Skin epidermis (tissue), 12 donors: ENCODE results near the gene C4B.
A peak's percentile ranks its signal among the peaks of the same experiment; 100 is the strongest.
"Not testable (repeated sequence)": the region's sequence is repeated elsewhere in the genome, so short reads cannot be mapped to it uniquely, and the experiment has no call there.

ENCODE experiments used
- H3K27ac ChIP-seq, 21 experiments: fragments of 200-600 bp; sonication (generic) in 11 of 21; one replicate each; pipeline ENCODE4 v1.5.0; 2020; ENCODE audit warnings: mild to moderate bottlenecking in 3 of 21, inconsistent platforms in 2 of 21, moderate library complexity in 2 of 21
- H3K4me3 ChIP-seq, 7 experiments: fragments of 200-600 bp; sonication (generic) in 2 of 7; one replicate each; pipeline ENCODE4 v1.5.0; 2020; ENCODE audit warnings: inconsistent platforms in 2 of 7, mild to moderate bottlenecking in 2 of 7, moderate library complexity in 1 of 7

C4B gene

DNA sequence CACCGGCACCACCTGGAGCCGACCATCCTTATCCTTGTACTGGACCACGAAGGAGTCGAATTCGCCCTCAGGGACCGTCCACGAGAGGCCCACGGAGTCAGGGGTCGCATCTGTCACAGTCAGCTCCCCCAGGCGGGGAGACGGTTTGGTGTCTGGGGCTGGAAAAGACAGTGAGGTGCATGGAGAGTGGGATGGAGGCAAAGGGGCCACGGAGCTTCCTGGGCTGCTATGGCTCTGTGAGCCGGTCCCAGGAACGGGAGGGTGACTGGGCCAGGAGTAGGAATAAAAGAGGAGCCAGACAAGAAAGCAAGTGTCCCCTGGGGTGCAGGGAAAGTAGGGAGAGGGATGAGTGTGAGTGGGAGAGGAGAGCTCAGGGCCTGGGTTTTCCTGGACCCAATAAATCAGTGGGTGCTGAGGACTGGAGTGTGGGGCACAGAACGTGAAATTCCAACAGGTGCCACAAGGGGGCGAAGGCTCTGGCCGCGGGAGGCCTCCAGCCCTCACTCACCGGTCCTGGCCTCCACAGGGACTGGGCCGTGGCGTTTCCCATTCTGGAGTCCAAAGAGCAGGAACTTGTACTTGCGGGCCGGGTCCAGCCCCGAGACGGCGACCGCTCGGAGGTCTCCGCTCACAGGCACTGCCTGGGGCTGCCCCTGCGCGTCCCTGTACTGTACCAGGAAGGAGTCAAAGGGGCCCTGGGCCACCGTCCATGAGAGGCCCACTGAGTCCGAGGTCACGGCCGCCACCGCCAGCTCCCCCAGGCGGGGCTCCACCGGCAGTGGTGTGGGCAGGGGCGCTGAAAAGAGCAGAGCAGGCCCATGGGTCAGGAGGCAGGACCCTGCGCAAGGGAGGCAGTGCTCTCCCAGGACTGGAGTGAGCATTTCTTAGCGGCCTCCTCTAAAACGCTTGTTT is 33.5 kb downstream of the C4B start:
- no peak overlapping the region for H3K4me3 ChIP-seq
- peak overlapping the region in 9 of 21 experiments; percentile 17 to 92 (median 51) for H3K27ac ChIP-seq

- H3K4me3 ChIP-seq: not testable (repeated sequence)
- H3K27ac ChIP-seq: peak overlapping the region in 2 of 21 experiments; percentile 10 to 49
Measured at GRCh38 chr6:32049149-32049548, 34.6 kb downstream of the C4B start.

DNA sequence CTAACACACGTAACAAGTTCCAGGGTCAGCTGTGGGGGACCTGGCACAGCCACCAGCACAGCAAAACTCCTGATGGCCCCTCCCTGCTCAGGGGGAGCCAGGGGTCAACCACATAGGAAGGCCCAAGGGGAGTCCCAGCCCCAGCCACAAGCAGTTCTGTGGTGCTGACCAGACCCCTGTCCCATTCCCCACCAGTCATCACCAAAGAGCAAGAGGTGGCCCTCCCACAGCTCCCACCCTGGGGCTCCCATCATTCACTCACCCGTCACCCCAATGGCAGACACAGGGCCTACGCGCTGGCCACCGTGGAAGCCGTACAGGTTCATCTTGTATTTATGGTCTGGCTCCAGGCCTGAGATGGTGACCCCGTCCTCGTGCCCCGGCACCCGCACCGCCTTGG is 35.1 kb downstream of the C4B start:
- not testable (repeated sequence) for H3K4me3 ChIP-seq
- H3K27ac ChIP-seq: peak overlapping the region in 3 of 21 experiments; percentile 10 to 49 (median 12)

DNA sequence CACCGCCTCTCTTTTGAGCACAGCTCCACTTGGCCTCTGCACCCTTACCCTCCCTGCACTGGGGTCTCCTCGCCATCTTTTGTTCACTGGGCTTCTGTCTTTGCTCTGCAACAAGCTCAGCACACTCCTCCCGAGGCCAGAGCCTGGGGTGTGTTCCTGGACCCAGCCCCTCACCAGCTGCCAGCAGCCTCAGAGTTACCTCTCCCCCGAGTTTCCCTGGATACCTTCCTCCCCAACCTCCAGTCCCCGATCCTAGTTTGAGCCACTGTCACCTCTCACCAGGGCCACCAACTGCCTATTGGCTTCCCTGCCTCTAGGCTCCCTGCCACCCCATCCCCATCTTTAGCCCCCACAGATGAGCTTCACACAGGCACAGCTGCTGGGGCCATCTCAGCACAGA is 36.0 kb downstream of the C4B start:
- H3K27ac ChIP-seq: peak overlapping the region in 1 of 21 experiments; percentile 12
- no peak overlapping the region for H3K4me3 ChIP-seq

DNA sequence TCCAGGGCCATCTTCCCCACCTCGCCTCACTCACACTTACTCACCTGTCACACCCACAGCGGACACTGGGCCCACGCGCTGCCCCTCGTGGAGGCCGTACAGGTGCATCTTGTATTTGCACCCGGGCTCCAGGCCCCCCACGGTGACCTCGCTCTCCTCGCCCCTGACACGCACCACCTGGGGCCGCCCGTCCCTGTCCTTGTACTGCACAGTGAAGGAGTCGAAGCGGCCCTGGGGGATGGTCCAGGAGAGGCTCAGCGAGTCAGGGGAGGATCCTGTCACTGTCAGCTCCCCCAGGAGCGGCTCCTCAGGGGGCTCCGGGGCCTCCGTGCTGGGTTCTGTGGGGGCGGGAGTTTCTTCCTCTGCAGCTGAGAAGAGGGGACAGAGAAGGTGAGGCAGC is 38.0 kb downstream of the C4B start:
- H3K27ac ChIP-seq, H3K4me3 ChIP-seq: not testable (repeated sequence)

GRCh38 chr6:32053314-32053713 is 38.7 kb downstream of the C4B start:
- H3K27ac ChIP-seq, H3K4me3 ChIP-seq: not testable (repeated sequence)

DNA sequence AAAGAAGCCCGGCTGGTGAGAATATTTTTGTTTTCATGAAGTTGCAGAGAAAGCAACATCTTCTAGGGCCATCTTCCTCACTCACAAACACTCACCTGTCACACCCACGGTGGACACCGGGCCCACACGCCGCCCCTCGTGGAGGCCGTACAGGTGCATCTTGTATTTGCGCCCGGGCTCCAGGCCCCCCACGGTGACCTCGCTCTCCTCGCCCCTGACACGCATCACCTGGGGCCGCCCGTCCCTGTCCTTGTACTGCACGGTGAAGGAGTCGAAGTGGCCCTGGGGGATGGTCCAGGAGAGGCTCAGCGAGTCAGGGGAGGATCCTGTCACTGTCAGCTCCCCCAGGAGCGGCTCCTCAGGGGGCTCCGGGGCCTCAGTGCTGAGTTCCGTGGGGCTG is 41.2 kb downstream of the C4B start:
- H3K27ac ChIP-seq, H3K4me3 ChIP-seq: not testable (repeated sequence)

- Histone ChIP-seq H3K27ac (no peak overlapping the region), H3K4me3 (no peak overlapping the region)
Measured at GRCh38 chr6:32056254-32056653, 41.7 kb downstream of the C4B start.

- H3K27ac ChIP-seq: peak overlapping the region in 1 of 21 experiments; percentile 4
- H3K4me3 ChIP-seq: no peak overlapping the region
Measured at GRCh38 chr6:32057966-32058365, 43.4 kb downstream of the C4B start.

DNA sequence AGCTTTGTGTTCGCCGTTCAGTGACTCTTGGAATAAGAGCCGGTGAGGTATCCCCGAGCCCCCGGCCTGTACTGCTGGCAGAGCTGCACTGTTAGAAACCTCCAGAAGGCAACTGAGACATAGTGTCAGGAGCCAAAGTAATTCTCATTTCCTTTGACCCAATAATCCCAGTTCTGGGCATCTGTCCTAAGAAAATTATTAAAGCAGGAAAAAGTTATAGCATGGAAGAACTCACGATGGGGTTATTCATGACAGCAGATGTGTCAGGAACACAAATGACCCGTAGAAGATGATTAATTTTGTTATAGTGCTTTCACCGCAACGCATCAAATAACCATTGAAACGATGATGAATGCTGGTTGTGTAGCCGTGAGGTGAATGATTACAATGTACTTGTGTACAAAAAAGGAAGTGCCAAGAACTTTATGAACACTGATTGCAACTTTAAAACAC is 43.9 kb downstream of the C4B start:
- Histone ChIP-seq H3K27ac (peak overlapping the region in 1 of 21 experiments; percentile 4), H3K4me3 (no peak overlapping the region)

DNA sequence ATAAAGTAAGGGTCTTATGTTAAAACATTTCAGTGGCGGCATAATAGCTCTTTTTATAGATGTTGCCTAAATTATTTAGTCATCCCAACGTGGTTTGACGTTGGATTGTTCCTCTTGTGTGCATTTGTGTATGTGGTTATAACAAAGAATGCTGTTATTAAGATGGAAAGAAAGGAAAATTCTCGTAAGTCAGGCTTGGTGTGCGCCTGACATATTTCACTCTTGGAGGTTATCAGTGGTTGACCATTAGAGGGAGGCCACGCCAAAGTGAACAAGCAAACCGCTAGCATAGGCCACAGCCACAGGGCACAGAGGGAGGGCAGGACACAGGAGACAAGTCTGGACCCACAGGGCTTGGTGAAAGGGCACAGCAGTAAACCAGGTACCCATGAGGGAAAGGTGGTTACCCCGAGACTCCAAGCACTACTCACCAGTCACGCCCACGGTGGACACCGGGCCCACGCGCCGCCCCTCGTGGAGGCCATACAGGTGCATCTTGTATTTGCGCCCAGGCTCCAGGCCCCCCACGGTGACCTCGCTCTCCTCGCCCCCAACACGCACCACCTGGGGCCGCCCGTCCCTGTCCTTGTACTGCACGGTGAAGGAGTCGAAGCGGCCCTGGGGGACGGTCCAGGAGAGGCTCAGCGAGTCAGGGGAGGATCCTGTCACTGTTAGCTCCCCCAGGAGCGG is 46.5 kb downstream of the C4B start:
- Histone ChIP-seq H3K27ac (no peak overlapping the region), H3K4me3 (no peak overlapping the region)

- H3K27ac ChIP-seq: no peak overlapping the region
Measured at GRCh38 chr6:32064706-32065105, 50.1 kb downstream of the C4B start.

GRCh38 chr6:32067521-32067920 is 52.9 kb downstream of the C4B start:
- H3K4me3 ChIP-seq, H3K27ac ChIP-seq: not testable (repeated sequence)

More at GRCh38 chr6:32064706-32065105, 50.1 kb downstream of the C4B start:
- H3K4me3 ChIP-seq: no peak overlapping the region

- H3K27ac ChIP-seq, H3K4me3 ChIP-seq: not testable (repeated sequence)
Measured at GRCh38 chr6:32068315-32068714, 53.7 kb downstream of the C4B start.

DNA sequence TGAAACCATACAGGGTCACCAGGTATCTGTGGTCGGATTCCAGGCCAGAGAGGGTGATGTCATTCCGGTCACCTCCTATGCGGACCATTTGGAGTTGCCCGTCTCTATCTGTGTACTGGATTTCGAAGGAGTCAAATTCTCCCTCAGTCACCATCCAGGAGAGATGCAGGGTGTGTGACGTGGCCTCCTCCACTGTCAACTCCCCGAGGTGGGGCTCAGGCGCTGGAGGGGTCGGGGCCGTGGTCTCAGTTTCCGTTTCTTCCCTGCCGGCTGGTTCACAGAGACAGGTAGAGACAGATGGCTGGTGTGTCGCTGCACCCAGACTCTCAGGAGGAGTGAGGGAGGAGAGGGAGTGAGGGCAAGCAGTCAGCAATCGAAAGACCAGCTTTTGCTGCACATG is 54.3 kb downstream of the C4B start:
- Histone ChIP-seq H3K27ac (no peak overlapping the region), H3K4me3 (no peak overlapping the region)

DNA sequence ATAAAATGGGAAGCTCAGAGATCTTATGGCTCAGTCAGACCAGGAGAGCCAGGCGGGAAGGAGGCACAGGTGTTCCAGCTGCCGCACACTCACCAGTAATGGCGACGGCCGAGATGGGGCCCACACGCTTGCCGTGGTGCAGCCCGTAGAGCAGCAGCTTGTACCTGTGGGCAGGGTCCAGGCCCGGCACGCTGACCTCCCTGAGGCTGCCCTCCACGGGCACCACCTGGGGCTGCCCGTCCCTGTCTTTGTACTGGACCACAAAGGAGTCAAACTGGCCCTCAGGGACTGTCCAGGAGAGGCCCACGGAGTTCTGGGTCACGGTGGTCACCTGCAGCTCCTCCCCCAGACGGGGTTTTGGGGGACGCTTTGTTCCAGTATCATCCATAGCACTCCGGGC is 54.9 kb downstream of the C4B start:
- H3K4me3 ChIP-seq: no peak overlapping the region
- H3K27ac ChIP-seq: no peak overlapping the region

- no peak overlapping the region for H3K4me3 ChIP-seq
- H3K27ac ChIP-seq: peak overlapping the region in 2 of 21 experiments; percentile 63 to 65
Measured at GRCh38 chr6:32069878-32070515, 55.4 kb downstream of the C4B start.

GRCh38 chr6:32070814-32071543 is 56.4 kb downstream of the C4B start:
- peak overlapping the region in 4 of 21 experiments; percentile 20 to 65 (median 42) for H3K27ac ChIP-seq
- H3K4me3 ChIP-seq: no peak overlapping the region

- Histone ChIP-seq H3K4me3 (no peak overlapping the region), H3K27ac (no peak overlapping the region)
Measured at GRCh38 chr6:32073101-32073500, 58.5 kb downstream of the C4B start.

DNA sequence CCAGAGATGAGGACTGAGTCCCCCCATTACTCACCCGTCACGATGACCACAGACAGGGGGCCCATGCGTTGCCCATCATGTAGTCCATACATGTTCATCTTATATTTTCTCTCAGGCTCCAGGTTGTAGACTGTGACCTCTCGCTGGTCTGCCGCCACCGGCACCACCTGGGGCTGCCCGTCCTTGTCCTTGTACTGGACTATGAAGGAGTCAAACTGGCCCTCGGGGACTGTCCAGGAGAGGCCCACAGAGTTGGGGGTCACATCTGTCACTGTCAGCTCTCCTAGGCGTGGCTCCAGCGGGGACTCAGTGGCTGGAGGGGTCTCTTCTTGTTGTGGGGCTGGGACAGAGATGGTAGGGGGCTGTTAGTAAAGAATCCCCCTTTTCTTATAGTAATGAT is 59.0 kb downstream of the C4B start:
- Histone ChIP-seq H3K27ac (no peak overlapping the region), H3K4me3 (no peak overlapping the region)
